Psoas muscle (tissue), 8 donors: ENCODE measurements around the gene RBM12. TPM values are rescaled to one million over a fixed set of nuclear protein-coding genes. Genes with fewer than 3 reads are reported as not detected.

ENCODE experiments used
- ATAC-seq, 4 donors: fragments of 200-7000 bp; cut with Tn5 transposase; one replicate each; pipeline ENCODE4 v1.9.1; 2020; ENCODE audit warnings: moderate library complexity in 3 of 4, mild to moderate bottlenecking in 2 of 4
- DNase-seq, 2 donors: peaks; one replicate each; pipeline ENCODE4 v3.0.0-alpha.2; 2020
- H3K27ac ChIP-seq: fragments of 200-600 bp; one replicate; pipeline ENCODE4 v1.8.0; 2022
- H3K27me3 ChIP-seq, 3 donors: fragments of 200-600 bp in 1 of 3; one replicate each; pipeline versions ENCODE4 v1.6.1 to v1.8.0; 2013 to 2022; ENCODE audit warnings: low read length in 2 of 3, mild to moderate bottlenecking in 2 of 3, moderate library complexity in 1 of 3; ENCODE audit not compliant: insufficient read depth in 3 of 3
- H3K36me3 ChIP-seq, 2 donors: fragments of 200-600 bp in 1 of 2; one replicate each; pipeline versions ENCODE4 v1.6.1 to v1.8.0; 2013 to 2022; ENCODE audit warnings: low read depth in 1 of 2, mild to moderate bottlenecking in 1 of 2, moderate library complexity in 1 of 2; ENCODE audit not compliant: insufficient read depth in 1 of 2
- H3K4me1 ChIP-seq: fragments of 200-600 bp; one replicate; pipeline ENCODE4 v1.8.0; 2022
- H3K4me3 ChIP-seq: fragments of 200-600 bp; one replicate; pipeline ENCODE4 v1.8.0; 2022; ENCODE audit warnings: mild to moderate bottlenecking
- H3K9me3 ChIP-seq: fragments of 200-600 bp; one replicate; pipeline ENCODE4 v1.8.0; 2022
- WGBS, 3 donors: extraction: QIAGEN DNeasy Blood & Tissue Kit; methylation state at CpG; one replicate each; pipeline versions ENCODE4 v1.1.6 to v1.1.7; 2013; 5-methylcytosine and 5-hydroxymethylcytosine counted together
- intact Hi-C, 2 donors: fragments of 100-400 bp; cut with DNase I; formaldehyde crosslinking; loops; one replicate each; pipeline versions ENCODE4 v1.11.0 to v1.14.2; 2022
- polyA plus RNA-seq, 3 donors: library from polyadenylated mRNA; stranded (reverse); fragments of 200-250 nt; gene quantifications; one replicate each; pipeline ENCODE4 v1.2.3, GENCODE V29; 2013
- total RNA-seq, 4 donors: library from RNA; stranded (reverse); fragmentation: NEBNext Ultra II Directional in 2 of 4; extraction: Animal tissue kit (Norgen Biotek cat#: 25700) in 2 of 4; gene quantifications; one replicate each; pipeline versions ENCODE4 v1.2.1 to v1.2.4, GENCODE V29; 2021 to 2023
- TF ChIP-seq, protein P1 (sequence below): fragments of 200-600 bp; IDR thresholded peaks from one replicate; pipeline ENCODE4 v1.8.0; 2022; ENCODE audit warnings: antibody characterized with exemption
- donor health status: healthy with polysubstance abuse.
- donor health status: DM: no; HTN: no; CAD: no; lungs with moderate emphysema.
- donor health status: Bipolar disorder and iron deficiency.
- donor health status: healthy.
- donor health status: DM: yes; HTN: yes; CAD: no.
- donor health status: DM: no; HTN: no; CAD: no.
- donor health status: DM: no; HTN: no; CAD: no.
- donor health status: DM: yes; HTN: yes; CAD: no.

Gene RBM12
- total and polyA plus RNA-seq, 7 donors: 5.3 to 61.5 (median 22.5) TPM

- no peak for ATAC-seq
- DNase-seq: no peak
- no peaks in the 10 kb centered on the region for H3K9me3 ChIP-seq
- TF ChIP-seq, protein P1, sequence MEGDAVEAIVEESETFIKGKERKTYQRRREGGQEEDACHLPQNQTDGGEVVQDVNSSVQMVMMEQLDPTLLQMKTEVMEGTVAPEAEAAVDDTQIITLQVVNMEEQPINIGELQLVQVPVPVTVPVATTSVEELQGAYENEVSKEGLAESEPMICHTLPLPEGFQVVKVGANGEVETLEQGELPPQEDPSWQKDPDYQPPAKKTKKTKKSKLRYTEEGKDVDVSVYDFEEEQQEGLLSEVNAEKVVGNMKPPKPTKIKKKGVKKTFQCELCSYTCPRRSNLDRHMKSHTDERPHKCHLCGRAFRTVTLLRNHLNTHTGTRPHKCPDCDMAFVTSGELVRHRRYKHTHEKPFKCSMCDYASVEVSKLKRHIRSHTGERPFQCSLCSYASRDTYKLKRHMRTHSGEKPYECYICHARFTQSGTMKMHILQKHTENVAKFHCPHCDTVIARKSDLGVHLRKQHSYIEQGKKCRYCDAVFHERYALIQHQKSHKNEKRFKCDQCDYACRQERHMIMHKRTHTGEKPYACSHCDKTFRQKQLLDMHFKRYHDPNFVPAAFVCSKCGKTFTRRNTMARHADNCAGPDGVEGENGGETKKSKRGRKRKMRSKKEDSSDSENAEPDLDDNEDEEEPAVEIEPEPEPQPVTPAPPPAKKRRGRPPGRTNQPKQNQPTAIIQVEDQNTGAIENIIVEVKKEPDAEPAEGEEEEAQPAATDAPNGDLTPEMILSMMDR: no peak
- peak overlapping the region; percentile 14 for H3K27ac ChIP-seq
- no peak overlapping the region for H3K4me3 ChIP-seq
- peaks cover 34% of the 10 kb centered on the region for H3K4me1 ChIP-seq
- 79 to 83% (median 82%) methylated on average over 5 of the region's 5 CpGs for WGBS, 3 donors
- H3K27me3 ChIP-seq: no peaks in the 10 kb centered on the region
- intact Hi-C loops: loop anchor here in 1 of 2 donors (5.0 kb wide), 1 partner anchor 33 kb away; no protein-coding TSS in a partner anchor
- peaks cover 10 to 93% of the 10 kb centered on the region in 2 donors for H3K36me3 ChIP-seq
Observed at GRCh38 chr20:35704514-35705261, 40.0 kb upstream of the RBM12 start.

GRCh38 chr20:35702824-35703695 lies 38.4 kb upstream of the RBM12 start:
- H3K4me3 ChIP-seq: no peak overlapping the region
- H3K36me3 ChIP-seq: peaks cover 6 to 76% of the 10 kb centered on the region in 2 donors
- no peaks in the 10 kb centered on the region for H3K9me3 ChIP-seq
- DNase-seq (no peak), ATAC-seq (no peak)
- intact Hi-C loops: loop anchor here in 1 of 2 donors (5.0 kb wide), 1 partner anchor 34 kb away; no protein-coding TSS in a partner anchor
- H3K27ac ChIP-seq: peak overlapping the region; percentile 24
- no peaks in the 10 kb centered on the region for H3K27me3 ChIP-seq
- peaks cover 30% of the 10 kb centered on the region for H3K4me1 ChIP-seq
- 48 to 53% (median 48%) methylated on average over 4 of the region's 4 CpGs for WGBS, 3 donors
- TF ChIP-seq, protein P1: no peak

DNA sequence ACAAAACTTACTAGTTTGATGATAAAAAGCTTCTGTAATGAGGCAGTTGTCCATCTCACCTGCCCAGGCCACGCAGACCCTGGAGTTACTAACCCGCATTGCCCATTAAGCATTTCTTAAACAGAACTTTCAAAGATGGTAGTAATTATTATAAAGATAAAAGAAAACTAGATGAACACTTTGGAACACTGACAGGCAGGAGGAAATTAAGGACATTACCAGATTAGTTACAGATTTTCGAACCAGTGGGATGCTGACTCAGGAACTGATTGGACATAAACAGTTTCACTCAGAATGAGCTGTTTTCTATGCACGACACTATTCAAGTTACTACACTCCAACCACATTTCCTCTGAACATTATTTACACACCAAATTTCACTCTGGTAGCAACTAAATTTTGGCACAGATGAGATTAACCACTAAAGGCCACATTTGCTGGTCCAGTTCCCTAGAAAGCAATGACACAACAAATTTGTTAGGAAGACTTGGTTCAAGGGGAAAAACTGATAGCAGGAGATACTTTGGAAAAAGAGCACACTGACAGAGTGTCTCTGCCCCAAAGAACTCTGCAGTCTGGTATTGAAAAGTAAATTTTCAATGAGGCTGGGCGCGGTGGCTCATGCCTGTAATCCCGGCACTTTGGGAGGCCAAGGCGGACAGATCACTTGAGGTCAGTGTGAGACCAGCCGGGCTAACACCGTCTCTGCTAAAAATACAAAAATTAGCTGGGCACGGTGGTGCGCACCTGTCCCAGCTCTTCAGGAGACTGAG lies 37.5 kb upstream of the RBM12 start:
- intact Hi-C loops: loop anchor here in 1 of 2 donors (5.0 kb wide), 1 partner anchor 35 kb away; no protein-coding TSS in a partner anchor
- Histone ChIP-seq H3K9me3 (no peaks in the 10 kb centered on the region), H3K4me1 (peaks cover 37% of the 10 kb centered on the region), H3K27me3 (no peaks in the 10 kb centered on the region), H3K27ac (peak overlapping the region; percentile 24), H3K36me3 (peaks cover 6 to 68% of the 10 kb centered on the region in 2 donors), H3K4me3 (no peak overlapping the region)
- 42 to 62% (median 48%) methylated on average over 12 of the region's 12 CpGs for WGBS, 3 donors
- DNase-seq (no peak), ATAC-seq (no peak)
- TF ChIP-seq, protein P1: no peak

DNA sequence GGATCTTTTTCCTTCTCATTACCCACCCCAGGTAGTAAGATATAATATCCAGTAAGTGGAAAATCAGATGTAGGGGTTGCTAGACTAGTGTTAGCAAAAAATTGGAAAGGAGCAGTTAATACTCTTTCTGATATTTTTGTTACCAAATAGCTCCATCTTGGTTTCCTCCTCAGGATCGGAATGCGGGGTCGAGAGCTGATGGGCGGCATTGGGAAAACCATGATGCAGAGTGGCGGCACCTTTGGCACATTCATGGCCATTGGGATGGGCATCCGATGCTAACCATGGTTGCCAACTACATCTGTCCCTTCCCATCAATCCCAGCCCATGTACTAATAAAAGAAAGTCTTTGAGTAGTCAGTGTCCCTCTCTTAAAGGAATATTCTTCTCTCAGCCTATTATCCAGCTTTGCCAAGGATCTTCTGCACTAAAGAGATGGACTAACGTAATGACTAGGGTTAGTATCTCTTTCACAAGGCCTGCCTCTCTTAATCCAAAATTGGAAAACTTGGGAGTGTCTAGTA lies 36.0 kb upstream of the RBM12 start:
- H3K4me3 ChIP-seq: peak overlapping the region; percentile 94
- H3K27me3 ChIP-seq: no peaks in the 10 kb centered on the region
- DNase-seq (no peak), ATAC-seq (peak in 2 of 4 donors; percentile 19 to 25)
- peak overlapping the region; percentile 95 for H3K27ac ChIP-seq
- peaks cover 37% of the 10 kb centered on the region for H3K4me1 ChIP-seq
- 54 to 79% (median 57%) methylated on average over 7 of the region's 7 CpGs for WGBS, 3 donors
- TF ChIP-seq, protein P1: no peak
- H3K36me3 ChIP-seq: peaks cover 6 to 65% of the 10 kb centered on the region in 2 donors
- intact Hi-C loops: loop anchor here in 1 of 2 donors (5.0 kb wide), 1 partner anchor 37 kb away; no protein-coding TSS in a partner anchor
- H3K9me3 ChIP-seq: no peaks in the 10 kb centered on the region
